GM12873 (cell line): Measurements from ENCODE around the gene TPD52L3.

ENCODE experiments used
- CTCF ChIP-seq: IDR thresholded peaks from 2 replicates; pipeline ENCODE4 v1.5.1; 2012; ENCODE audit warnings: low read depth, mild to moderate bottlenecking, moderate library complexity, low read length, control low read depth; ENCODE audit not compliant: insufficient read depth; ENCODE audit errors: missing control alignments

The TPD52L3 gene

GRCh38 chr9:6367128-6367890 is 39.1 kb downstream of the TPD52L3 start:
- no peak for TF ChIP-seq CTCF

- TF ChIP-seq CTCF = no peak
These were observed 40.7 kb downstream of the TPD52L3 start for GRCh38 chr9:6368831-6369230.
